Testis (tissue), 2 donors: Measurements from ENCODE around the gene NHSL2.

Experiments used
- POLR2A ChIP-seq: fragments of 450-650 bp; IDR thresholded peaks from one replicate; pipeline ENCODE4 v1.6.1; 2017; ENCODE audit warnings: antibody characterized with exemption, mild to moderate bottlenecking, moderate library complexity
- TF ChIP-seq, protein P1 (sequence below), 3 experiments: fragments of 450-650 bp in 2 of 3; fragments of 200-600 bp in 1 of 3; sonication (generic) in 1 of 3; IDR thresholded peaks; one replicate each; pipeline ENCODE4 v1.5.1; 2016 to 2019; ENCODE audit warnings: antibody characterized with exemption in 3 of 3, mild to moderate bottlenecking in 2 of 3, moderate library complexity in 1 of 3

DNA sequence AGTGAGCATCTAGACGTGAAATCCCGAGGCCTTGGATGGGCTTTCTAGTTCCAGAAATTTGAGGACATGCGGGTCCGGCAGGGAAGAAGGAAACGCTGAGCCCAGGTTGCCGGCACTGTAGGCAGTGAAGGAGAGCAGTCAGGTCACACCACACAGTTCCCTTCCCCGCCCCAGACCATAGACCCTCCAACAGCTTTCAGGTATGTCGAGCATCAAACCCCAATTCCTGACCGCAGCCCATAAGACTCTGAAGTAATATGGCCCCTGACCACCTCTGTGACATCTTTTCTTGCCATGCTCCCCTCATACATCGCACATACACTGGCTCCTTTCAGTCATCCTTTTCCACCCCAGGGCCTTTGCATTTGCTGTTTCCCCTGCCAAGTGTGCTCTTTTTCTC is 198.0 kb downstream of the NHSL2 start:
- no peak for TF ChIP-seq POLR2A
- TF ChIP-seq, protein P1, sequence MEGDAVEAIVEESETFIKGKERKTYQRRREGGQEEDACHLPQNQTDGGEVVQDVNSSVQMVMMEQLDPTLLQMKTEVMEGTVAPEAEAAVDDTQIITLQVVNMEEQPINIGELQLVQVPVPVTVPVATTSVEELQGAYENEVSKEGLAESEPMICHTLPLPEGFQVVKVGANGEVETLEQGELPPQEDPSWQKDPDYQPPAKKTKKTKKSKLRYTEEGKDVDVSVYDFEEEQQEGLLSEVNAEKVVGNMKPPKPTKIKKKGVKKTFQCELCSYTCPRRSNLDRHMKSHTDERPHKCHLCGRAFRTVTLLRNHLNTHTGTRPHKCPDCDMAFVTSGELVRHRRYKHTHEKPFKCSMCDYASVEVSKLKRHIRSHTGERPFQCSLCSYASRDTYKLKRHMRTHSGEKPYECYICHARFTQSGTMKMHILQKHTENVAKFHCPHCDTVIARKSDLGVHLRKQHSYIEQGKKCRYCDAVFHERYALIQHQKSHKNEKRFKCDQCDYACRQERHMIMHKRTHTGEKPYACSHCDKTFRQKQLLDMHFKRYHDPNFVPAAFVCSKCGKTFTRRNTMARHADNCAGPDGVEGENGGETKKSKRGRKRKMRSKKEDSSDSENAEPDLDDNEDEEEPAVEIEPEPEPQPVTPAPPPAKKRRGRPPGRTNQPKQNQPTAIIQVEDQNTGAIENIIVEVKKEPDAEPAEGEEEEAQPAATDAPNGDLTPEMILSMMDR (IDR thresholded peaks at IDR 0.05) = no peak
